SK-N-SH (cell line): Measurements from ENCODE around the gene MMS22L. TPM values are rescaled to one million over a fixed set of nuclear protein-coding genes. Genes with fewer than 3 reads are reported as not detected.

Experiments
- CTCF ChIA-PET: fragments of 300-600, 350-600 bp; formaldehyde crosslinking; extraction: SDS; loops from one replicate; lab custom pipeline; 2021; lab: Yijun Ruan, JAX
- POLR2A ChIA-PET: fragments of 350-600 bp; sonication (Branson Sonifier 250); formaldehyde crosslinking; extraction: SDS; loops from one replicate; lab custom pipeline; 2020; ENCODE audit warnings: antibody characterized with exemption, inconsistent platforms; lab: Yijun Ruan, JAX
- DNase-seq: peaks from one replicate; pipeline ENCODE4 v3.0.0; 2012
- H2AFZ ChIP-seq: fragments of 200-600 bp; sonication (generic); 2 replicates; pipeline ENCODE4 v1.8.1; 2016; ENCODE audit warnings: antibody characterized with exemption, mild to moderate bottlenecking, low read depth
- H3F3A ChIP-seq: fragments of 200-600 bp; sonication (generic); replicated peaks from 2 replicates; pipeline ENCODE3; 2016; ENCODE audit warnings: antibody characterized with exemption, mild to moderate bottlenecking; ENCODE audit not compliant: insufficient read depth
- H3K27ac ChIP-seq, 2 experiments: fragments of 200-500 bp in 1 of 2; fragments of 200-600 bp in 1 of 2; sonication (Bioruptor generic) in 1 of 2; sonication (generic), shearing (Covaris generic) in 1 of 2; 2 replicates each; pipeline versions ENCODE4 v1.5.1 to v1.6.1; 2014 to 2016; ENCODE audit warnings: low read depth in 2 of 2, inconsistent platforms in 1 of 2, low read length in 1 of 2, mild to moderate bottlenecking in 1 of 2, mixed read lengths in 1 of 2
- H3K27me3 ChIP-seq: fragments of 200-600 bp; sonication (generic), shearing (Covaris generic); 2 replicates; pipeline ENCODE4 v1.6.1; 2016; ENCODE audit warnings: mixed run types; ENCODE audit not compliant: insufficient read depth
- H3K36me3 ChIP-seq, 2 experiments: fragments of 200-500 bp in 1 of 2; fragments of 200-600 bp in 1 of 2; sonication (Bioruptor generic) in 1 of 2; sonication (generic) in 1 of 2; replicated peaks in 1 of 2; 2 replicates each; pipeline versions ENCODE3 to v1.5.1; 2014 to 2016; ENCODE audit warnings: low read length in 1 of 2, mild to moderate bottlenecking in 1 of 2; ENCODE audit not compliant: insufficient read depth in 2 of 2, control insufficient read depth in 1 of 2
- H3K4me1 ChIP-seq, 2 experiments: fragments of 200-500 bp in 1 of 2; fragments of 200-600 bp in 1 of 2; sonication (Bioruptor generic) in 1 of 2; sonication (generic), shearing (Covaris generic) in 1 of 2; 2 replicates each; pipeline versions ENCODE4 v1.5.1 to v1.6.1; 2014 to 2016; ENCODE audit warnings: low read depth in 1 of 2, low read length in 1 of 2, mixed run types in 1 of 2; ENCODE audit not compliant: insufficient read depth in 2 of 2, control insufficient read depth in 1 of 2
- H3K4me2 ChIP-seq: fragments of 200-600 bp; sonication (generic), shearing (Covaris generic); 2 replicates; pipeline ENCODE4 v1.6.1; 2017; ENCODE audit warnings: mixed run types
- H3K4me3 ChIP-seq, 2 experiments: fragments of 200-500 bp in 1 of 2; fragments of 200-600 bp in 1 of 2; sonication (Bioruptor generic) in 1 of 2; sonication (generic), shearing (Covaris generic) in 1 of 2; 2 replicates each; pipeline versions ENCODE4 v1.5.1 to v1.8.1; 2014 to 2016; ENCODE audit warnings: low read depth in 2 of 2, inconsistent platforms in 1 of 2, low read length in 1 of 2, mild to moderate bottlenecking in 1 of 2, mixed read lengths in 1 of 2, moderate library complexity in 1 of 2
- H3K79me2 ChIP-seq: fragments of 200-600 bp; sonication (generic); 2 replicates; pipeline ENCODE4 v1.8.1; 2017; ENCODE audit warnings: mild to moderate bottlenecking; ENCODE audit not compliant: insufficient read depth
- H3K9ac ChIP-seq: fragments of 200-600 bp; sonication (generic); 2 replicates; pipeline ENCODE4 v1.6.1; 2017; ENCODE audit warnings: mixed run types
- H3K9me2 ChIP-seq: fragments of 200-600 bp; sonication (generic); 2 replicates; pipeline ENCODE4 v1.6.1; 2017; ENCODE audit warnings: mixed run types
- H3K9me3 ChIP-seq: fragments of 200-600 bp; sonication (generic); 2 replicates; pipeline ENCODE4 v1.6.1; 2017; ENCODE audit warnings: mixed run types, mild to moderate bottlenecking, moderate library complexity
- H4K20me1 ChIP-seq: fragments of 200-600 bp; sonication (generic); 2 replicates; pipeline ENCODE4 v1.6.1; 2017; ENCODE audit warnings: mild to moderate bottlenecking, mixed run types; ENCODE audit not compliant: insufficient read depth
- CHD2 ChIP-seq: fragments of 150-350 bp; IDR thresholded peaks from 2 replicates; pipeline ENCODE4 v1.6.1; 2018; ENCODE audit warnings: low read length; ENCODE audit not compliant: partially characterized antibody
- ELF1 ChIP-seq: IDR thresholded peaks from 2 replicates; pipeline ENCODE4 v1.4.0; 2012
- EP300 ChIP-seq, 2 experiments: IDR thresholded peaks; 2 replicates each; pipeline versions ENCODE4 v1.4.0 to v1.6.1; 2012; ENCODE audit warnings: borderline replicate concordance in 1 of 2, low read depth in 1 of 2, low read length in 1 of 2
- FOXJ3 ChIP-seq: sonication (generic); formaldehyde crosslinking; IDR thresholded peaks from 2 replicates; pipeline ENCODE4 v1.5.1; 2020; ENCODE audit warnings: mild to moderate bottlenecking, missing genetic modification reagents
- FOXM1 ChIP-seq: IDR thresholded peaks from 2 replicates; pipeline ENCODE4 v1.4.0; 2012; ENCODE audit warnings: low read depth, mild to moderate bottlenecking
- GABPA ChIP-seq: IDR thresholded peaks from 2 replicates; pipeline ENCODE4 v1.4.0; 2012; ENCODE audit warnings: low read depth, mild to moderate bottlenecking
- MXI1 ChIP-seq: IDR thresholded peaks from 2 replicates; pipeline ENCODE4 v1.6.1; 2012; ENCODE audit warnings: mild to moderate bottlenecking, low read depth, low read length, improper control_type of control experiment
- POLR2AphosphoS5 ChIP-seq: IDR thresholded peaks from 2 replicates; pipeline ENCODE4 v1.6.1; 2012; ENCODE audit warnings: low read depth, low read length
- SIN3A ChIP-seq: IDR thresholded peaks from 2 replicates; pipeline ENCODE4 v1.6.1; 2012; ENCODE audit warnings: low read depth, mild to moderate bottlenecking, low read length, moderate library complexity, borderline replicate concordance
- SMC3 ChIP-seq: IDR thresholded peaks from 2 replicates; pipeline ENCODE4 v1.6.1; 2012; ENCODE audit warnings: low read depth, low read length, improper control_type of control experiment
- TAF1 ChIP-seq: IDR thresholded peaks from 2 replicates; pipeline ENCODE4 v1.6.1; 2012; ENCODE audit warnings: low read depth, mild to moderate bottlenecking, low read length, moderate library complexity, borderline replicate concordance
- YY1 ChIP-seq: IDR thresholded peaks from 2 replicates; pipeline ENCODE4 v1.4.0; 2012; ENCODE audit warnings: low read depth, mild to moderate bottlenecking
- WGBS: methylation state at CpG from one replicate; pipeline ENCODE4 v1.1.6; 2017; ENCODE audit warnings: low lambda C conversion rate; 5-methylcytosine and 5-hydroxymethylcytosine counted together
- polyA plus RNA-seq, 3 experiments: library from polyadenylated mRNA; depleted of rRNA; stranded (reverse); fragments of >200 nt; gene quantifications; 2 replicates each; pipeline ENCODE4 v1.2.3, GENCODE V29; 2012
- TF ChIP-seq, protein P1 (sequence below): fragments of 200-600 bp; sonication (generic); IDR thresholded peaks from 2 replicates; pipeline ENCODE4 v1.6.1; 2017; ENCODE audit warnings: antibody characterized with exemption, mild to moderate bottlenecking, moderate library complexity
- TF ChIP-seq, protein P2 (sequence below): IDR thresholded peaks from 2 replicates; pipeline ENCODE4; 2012
- TF ChIP-seq, protein P3 (sequence below): IDR thresholded peaks from 2 replicates; pipeline ENCODE4 v1.4.0; 2012; ENCODE audit warnings: low read depth, borderline replicate concordance

MMS22L gene
- polyA plus RNA-seq, 1 of the 3 experiments (the other 2 are of a cell fraction): 4.3 TPM

DNA sequence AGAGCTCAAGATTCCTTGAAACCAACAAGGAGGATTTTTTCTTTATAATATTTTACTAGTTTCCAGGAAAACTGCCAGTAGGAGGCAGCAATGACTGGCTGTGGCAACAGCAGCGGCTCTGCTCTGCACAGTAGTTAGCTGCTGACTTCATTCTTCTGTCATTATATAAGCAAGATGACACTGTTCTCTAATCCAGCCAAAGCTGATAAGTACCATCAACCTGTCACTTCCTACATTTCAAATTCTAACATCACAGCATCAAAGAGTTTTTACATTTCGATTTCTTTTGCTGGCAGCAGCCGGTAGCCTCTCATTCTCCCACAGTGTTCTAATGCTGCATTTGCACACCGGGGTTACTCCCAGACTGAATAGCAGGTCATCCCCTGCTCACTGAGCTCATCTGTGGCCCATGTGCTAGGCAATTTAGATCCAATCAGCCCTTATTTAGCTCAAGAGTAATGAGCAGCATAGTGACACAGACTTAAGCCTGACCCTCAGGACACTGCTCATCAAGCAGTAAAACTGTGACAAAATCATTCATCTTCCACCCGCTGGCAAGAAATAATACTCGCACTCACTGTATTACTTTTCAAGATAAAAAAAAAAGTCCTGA lies 67.8 kb downstream of the MMS22L start (continued):
- TF ChIP-seq, protein P1, sequence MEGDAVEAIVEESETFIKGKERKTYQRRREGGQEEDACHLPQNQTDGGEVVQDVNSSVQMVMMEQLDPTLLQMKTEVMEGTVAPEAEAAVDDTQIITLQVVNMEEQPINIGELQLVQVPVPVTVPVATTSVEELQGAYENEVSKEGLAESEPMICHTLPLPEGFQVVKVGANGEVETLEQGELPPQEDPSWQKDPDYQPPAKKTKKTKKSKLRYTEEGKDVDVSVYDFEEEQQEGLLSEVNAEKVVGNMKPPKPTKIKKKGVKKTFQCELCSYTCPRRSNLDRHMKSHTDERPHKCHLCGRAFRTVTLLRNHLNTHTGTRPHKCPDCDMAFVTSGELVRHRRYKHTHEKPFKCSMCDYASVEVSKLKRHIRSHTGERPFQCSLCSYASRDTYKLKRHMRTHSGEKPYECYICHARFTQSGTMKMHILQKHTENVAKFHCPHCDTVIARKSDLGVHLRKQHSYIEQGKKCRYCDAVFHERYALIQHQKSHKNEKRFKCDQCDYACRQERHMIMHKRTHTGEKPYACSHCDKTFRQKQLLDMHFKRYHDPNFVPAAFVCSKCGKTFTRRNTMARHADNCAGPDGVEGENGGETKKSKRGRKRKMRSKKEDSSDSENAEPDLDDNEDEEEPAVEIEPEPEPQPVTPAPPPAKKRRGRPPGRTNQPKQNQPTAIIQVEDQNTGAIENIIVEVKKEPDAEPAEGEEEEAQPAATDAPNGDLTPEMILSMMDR: peak; percentile 79
- TF ChIP-seq SIN3A (no peak), TAF1 (no peak), ELF1 (no peak), CHD2 (no peak)
- TF ChIP-seq, protein P2, sequence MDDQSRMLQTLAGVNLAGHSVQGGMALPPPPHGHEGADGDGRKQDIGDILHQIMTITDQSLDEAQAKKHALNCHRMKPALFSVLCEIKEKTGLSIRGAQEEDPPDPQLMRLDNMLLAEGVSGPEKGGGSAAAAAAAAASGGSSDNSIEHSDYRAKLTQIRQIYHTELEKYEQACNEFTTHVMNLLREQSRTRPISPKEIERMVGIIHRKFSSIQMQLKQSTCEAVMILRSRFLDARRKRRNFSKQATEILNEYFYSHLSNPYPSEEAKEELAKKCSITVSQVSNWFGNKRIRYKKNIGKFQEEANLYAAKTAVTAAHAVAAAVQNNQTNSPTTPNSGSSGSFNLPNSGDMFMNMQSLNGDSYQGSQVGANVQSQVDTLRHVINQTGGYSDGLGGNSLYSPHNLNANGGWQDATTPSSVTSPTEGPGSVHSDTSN: peak; percentile 7; the same call in 1 of the 2 replicates
- TF ChIP-seq, protein P3, sequence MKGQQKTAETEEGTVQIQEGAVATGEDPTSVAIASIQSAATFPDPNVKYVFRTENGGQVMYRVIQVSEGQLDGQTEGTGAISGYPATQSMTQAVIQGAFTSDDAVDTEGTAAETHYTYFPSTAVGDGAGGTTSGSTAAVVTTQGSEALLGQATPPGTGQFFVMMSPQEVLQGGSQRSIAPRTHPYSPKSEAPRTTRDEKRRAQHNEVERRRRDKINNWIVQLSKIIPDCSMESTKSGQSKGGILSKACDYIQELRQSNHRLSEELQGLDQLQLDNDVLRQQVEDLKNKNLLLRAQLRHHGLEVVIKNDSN: no peak

DNA sequence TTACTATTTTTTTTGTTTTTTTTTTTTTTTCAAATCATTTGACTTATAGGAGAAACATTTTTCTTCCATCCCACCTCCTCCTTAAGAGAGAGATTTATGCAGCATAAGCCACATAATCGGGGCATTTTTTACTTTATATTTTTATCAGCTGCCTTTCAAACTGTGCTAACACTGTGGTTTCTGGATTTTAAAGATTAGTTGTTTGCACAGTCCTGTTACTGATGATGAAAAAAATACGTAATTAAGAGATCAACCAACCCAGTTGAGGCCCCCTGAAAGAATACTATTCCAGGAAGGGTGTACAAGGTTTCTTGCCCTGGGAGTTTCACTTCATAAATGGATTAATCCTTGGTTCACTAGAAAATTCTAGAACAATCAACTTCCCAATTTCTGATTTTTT lies 68.3 kb downstream of the MMS22L start:
- Histone ChIP-seq H3F3A (peaks cover 4% of the 10 kb centered on the region), H3K9ac (no peak overlapping the region), H3K79me2 (no peaks in the 10 kb centered on the region), H3K9me3 (no peaks in the 10 kb centered on the region), H2AFZ (no peak overlapping the region; the same call in 1 of the 2 replicates), H4K20me1 (no peaks in the 10 kb centered on the region), H3K9me2 (no peaks in the 10 kb centered on the region), H3K27me3 (no peaks in the 10 kb centered on the region), H3K4me3 (peak overlapping the region in 1 of 2 experiments; percentile 17; a peak in 1 of 4 replicates), H3K4me2 (peak overlapping the region; percentile 62; the same call in 1 of the 2 replicates), H3K27ac (peak overlapping the region in 1 of 2 experiments; percentile 50; a peak in 1 of 4 replicates), H3K4me1 (peaks cover 3 to 6% of the 10 kb centered on the region in 2 experiments; a peak in 3 of 4 replicates), H3K36me3 (peaks cover 2 to 6% of the 10 kb centered on the region in 2 experiments)
- ChIA-PET CTCF (interaction anchor here (0.6 to 4.7 kb wide), 39 partner anchors 12 to 1905 kb away, joined by 3 to 63 read pairs (median 5); no protein-coding TSS in a partner anchor), POLR2A (interaction anchor here (1.2 to 1.3 kb wide), 2 partner anchors 11 to 15 kb away, joined by 3 read pairs; no protein-coding TSS in a partner anchor)
- no peak for DNase-seq
- 11% methylated on average over 2 of the region's 2 CpGs for WGBS
- no peak for TF ChIP-seq YY1
- no peak for TF ChIP-seq GABPA

DNA sequence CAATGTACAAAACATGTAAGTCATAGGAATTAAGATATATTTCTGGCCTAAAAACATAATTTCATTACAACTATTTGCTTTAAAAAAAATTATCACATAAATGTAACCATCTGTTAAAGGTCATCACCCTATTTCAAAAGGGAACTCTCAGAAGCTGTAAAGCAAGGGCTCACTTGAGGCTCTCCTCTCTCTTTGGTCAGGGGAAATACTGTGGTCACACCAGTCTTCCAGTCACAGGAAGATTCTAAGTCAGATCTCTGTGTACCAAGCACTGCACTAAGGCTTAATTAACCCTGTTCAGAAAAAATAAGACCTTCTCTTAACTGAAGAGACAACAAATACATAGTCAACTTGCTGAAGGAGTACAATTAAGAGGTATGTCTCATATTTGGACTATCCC lies 75.6 kb downstream of the MMS22L start:
- peaks cover 0 to 2% of the 10 kb centered on the region in 2 experiments for H3K36me3 ChIP-seq
- peaks cover 8 to 24% of the 10 kb centered on the region in 2 experiments; a peak in 3 of 4 replicates for H3K4me1 ChIP-seq
- peaks cover 4% of the 10 kb centered on the region; the same call in 1 of the 2 replicates for H3K79me2 ChIP-seq
- H3K27ac ChIP-seq: peak overlapping the region in 1 of 2 experiments; percentile 55; a peak in 2 of 4 replicates
- H3K9ac ChIP-seq: no peak overlapping the region
- H3K4me3 ChIP-seq: no peak overlapping the region
- CTCF ChIA-PET: interaction anchor here (8.9 to 14.4 kb wide), 2 partner anchors 8 to 20 kb away, joined by 63 to 115 read pairs; no protein-coding TSS in a partner anchor
- H3K27me3 ChIP-seq: no peaks in the 10 kb centered on the region
- H3K9me2 ChIP-seq: no peaks in the 10 kb centered on the region
- POLR2A ChIA-PET: no interaction called here
- no peak for DNase-seq
- no peaks in the 10 kb centered on the region for H3K9me3 ChIP-seq
- H3F3A ChIP-seq: no peaks in the 10 kb centered on the region
- H3K4me2 ChIP-seq: no peak overlapping the region
- no peaks in the 10 kb centered on the region for H4K20me1 ChIP-seq
- H2AFZ ChIP-seq: 0 out of 2 replicates have a peak overlapping the region, but pooled peaks have one; percentile 26
- TF ChIP-seq FOXJ3 (CRISPR knock-in tag) (no peak), FOXM1 (no peak), POLR2AphosphoS5 (no peak), MXI1 (no peak), SMC3 (no peak), EP300 (IDR thresholded peaks at IDR 0.05; ENCODE audit: borderline replicate concordance in 1 of 2, low read depth in 1 of 2, low read length in 1 of 2) (no peak)
- TF ChIP-seq, protein P2: no peak
- TF ChIP-seq, protein P3: no peak
- TF ChIP-seq, protein P1: no peak
